Fibroblast of lung (primary cell): ENCODE data around the gene FHOD3.

ENCODE experiments used
- EZH2 ChIP-seq: IDR thresholded peaks from 2 replicates; pipeline ENCODE4 v1.5.1; 2012; ENCODE audit warnings: low read length, control low read depth, mild to moderate bottlenecking; ENCODE audit errors: missing control alignments
- TF ChIP-seq, protein P1 (sequence below), 2 donors: IDR thresholded peaks in 1 of 2; conservative IDR thresholded peaks in 1 of 2; 1 replicate in 1 of 2; 2 replicates in 1 of 2; pipeline ENCODE4 v1.5.1; 2011 to 2012; ENCODE audit warnings: low read length in 2 of 2, control low read depth in 1 of 2, inconsistent platforms in 1 of 2, low read depth in 1 of 2, mild to moderate bottlenecking in 1 of 2

DNA sequence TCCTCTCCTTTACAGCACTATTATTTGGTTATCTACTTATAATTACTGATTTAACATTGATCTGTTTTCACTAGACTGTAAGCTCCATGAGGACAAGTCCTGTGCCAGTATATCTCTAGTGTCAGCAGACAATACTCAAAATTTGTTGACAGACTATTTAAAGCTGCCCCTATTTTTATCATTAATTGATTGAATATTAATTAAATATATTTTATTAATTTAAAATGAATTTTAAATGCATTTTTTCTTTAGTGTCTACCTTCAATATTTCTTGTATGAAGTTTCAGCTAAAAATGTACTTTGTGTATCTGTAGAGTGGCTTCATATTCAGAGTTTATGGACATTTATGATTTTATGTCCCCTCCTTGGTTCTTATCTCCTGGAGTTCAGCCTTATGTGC lies 26.4 kb upstream of the FHOD3 start:
- TF ChIP-seq, protein P1, sequence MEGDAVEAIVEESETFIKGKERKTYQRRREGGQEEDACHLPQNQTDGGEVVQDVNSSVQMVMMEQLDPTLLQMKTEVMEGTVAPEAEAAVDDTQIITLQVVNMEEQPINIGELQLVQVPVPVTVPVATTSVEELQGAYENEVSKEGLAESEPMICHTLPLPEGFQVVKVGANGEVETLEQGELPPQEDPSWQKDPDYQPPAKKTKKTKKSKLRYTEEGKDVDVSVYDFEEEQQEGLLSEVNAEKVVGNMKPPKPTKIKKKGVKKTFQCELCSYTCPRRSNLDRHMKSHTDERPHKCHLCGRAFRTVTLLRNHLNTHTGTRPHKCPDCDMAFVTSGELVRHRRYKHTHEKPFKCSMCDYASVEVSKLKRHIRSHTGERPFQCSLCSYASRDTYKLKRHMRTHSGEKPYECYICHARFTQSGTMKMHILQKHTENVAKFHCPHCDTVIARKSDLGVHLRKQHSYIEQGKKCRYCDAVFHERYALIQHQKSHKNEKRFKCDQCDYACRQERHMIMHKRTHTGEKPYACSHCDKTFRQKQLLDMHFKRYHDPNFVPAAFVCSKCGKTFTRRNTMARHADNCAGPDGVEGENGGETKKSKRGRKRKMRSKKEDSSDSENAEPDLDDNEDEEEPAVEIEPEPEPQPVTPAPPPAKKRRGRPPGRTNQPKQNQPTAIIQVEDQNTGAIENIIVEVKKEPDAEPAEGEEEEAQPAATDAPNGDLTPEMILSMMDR (conservative IDR thresholded peaks at IDR 0.05 in 1 of 2, IDR thresholded peaks at IDR 0.05 in 1 of 2; ENCODE audit: low read depth in 1 of 2, low read length in 2 of 2): no peak
- TF ChIP-seq EZH2: no peak
